HCT116 (cell line): ENCODE measurements around the gene HPS1. TPM values are rescaled to one million over a fixed set of nuclear protein-coding genes. Genes with fewer than 3 reads are reported as not detected.

Experiments used
- ATAC-seq: fragments of 200-7000 bp; cut with Tn5 transposase; 2 replicates; pipeline ENCODE4 v1.9.1; 2020; ENCODE audit warnings: mild to moderate bottlenecking, moderate library complexity
- BruUV-seq: library from RNA; stranded (reverse); fragments of 400-500 nt; replicated peaks from 2 replicates; lab custom pipeline; 2021; lab: Mats Ljungman, UMichigan
- CTCF ChIA-PET: fragments of 300-600 bp; sonication (Branson Sonifier 250); formaldehyde crosslinking; loops from one replicate; lab custom pipeline; 2021; ENCODE audit warnings: antibody characterized with exemption; lab: Charles Lee
- POLR2A ChIA-PET: fragments of 300-600, 350-600 bp; sonication (Branson Sonifier 250); formaldehyde crosslinking; loops from one replicate; lab custom pipeline; 2021; ENCODE audit warnings: antibody characterized with exemption; lab: Charles Lee
- RAD21 ChIA-PET, 2 experiments: fragments of 300-600 bp; sonication (Branson Sonifier 250); formaldehyde crosslinking; loops; one replicate each; lab custom pipeline; 2023; ENCODE audit warnings: low total read pairs in 2 of 2; ENCODE audit not compliant: uncharacterized antibody in 2 of 2, unreplicated experiment in 2 of 2, low non-redundant PET in 1 of 2; lab: Charles Lee
- DNase-seq: peaks from one replicate; pipeline ENCODE4 v3.0.0-alpha.2; 2010; ENCODE audit warnings: low read depth, low spot score
- H2AFZ ChIP-seq: fragments of 200-600 bp; shearing (Covaris generic), sonication (generic); 2 replicates; pipeline ENCODE4 v1.6.1; 2017; ENCODE audit warnings: low read depth, mixed run types, mixed read lengths, antibody characterized with exemption, low read length; ENCODE audit not compliant: poor library complexity, severe bottlenecking
- H3K27ac ChIP-seq: 2 replicates; pipeline ENCODE4 v1.5.1; 2012; ENCODE audit warnings: low read depth, low read length
- H3K27me3 ChIP-seq: fragments of 200-600 bp; sonication (generic); 2 replicates; pipeline ENCODE4 v1.6.1; 2016; ENCODE audit warnings: mixed run types, low read length, mixed read lengths; ENCODE audit not compliant: insufficient read depth
- H3K36me3 ChIP-seq, 2 experiments: fragments of 200-500 bp in 1 of 2; fragments of 200-600 bp in 1 of 2; sonication (Bioruptor generic) in 1 of 2; sonication (generic) in 1 of 2; 2 replicates each; pipeline versions ENCODE4 v1.5.1 to v1.6.1; 2014 to 2016; ENCODE audit warnings: low read length in 2 of 2, inconsistent platforms in 1 of 2, mixed read lengths in 1 of 2, mixed run types in 1 of 2; ENCODE audit not compliant: insufficient read depth in 2 of 2, control insufficient read depth in 1 of 2
- H3K4me1 ChIP-seq, 2 experiments: fragments of 200-600 bp in 1 of 2; sonication (generic) in 1 of 2; 2 replicates each; pipeline versions ENCODE4 v1.5.1 to v1.6.1; 2012 to 2017; ENCODE audit warnings: low read length in 2 of 2, inconsistent platforms in 1 of 2, mild to moderate bottlenecking in 1 of 2, mixed read lengths in 1 of 2, mixed run types in 1 of 2, moderate library complexity in 1 of 2; ENCODE audit not compliant: insufficient read depth in 2 of 2, control insufficient read depth in 1 of 2
- H3K4me2 ChIP-seq: fragments of 200-600 bp; sonication (generic); 2 replicates; pipeline ENCODE4 v1.6.1; 2017; ENCODE audit warnings: mixed run types, low read length, mixed read lengths
- H3K4me3 ChIP-seq, 2 experiments: fragments of 200-600 bp in 1 of 2; sonication (generic) in 1 of 2; replicated peaks in 1 of 2; 2 replicates each; pipeline ENCODE4 v1.5.1; 2011 to 2016; ENCODE audit warnings: low read length in 2 of 2, control low read depth in 1 of 2, low read depth in 1 of 2, mild to moderate bottlenecking in 1 of 2, mixed read lengths in 1 of 2, mixed run types in 1 of 2
- H3K79me2 ChIP-seq: fragments of 200-600 bp; sonication (generic); 2 replicates; pipeline ENCODE4 v1.6.1; 2017; ENCODE audit warnings: mild to moderate bottlenecking, mixed run types, low read length, moderate library complexity, mixed read lengths; ENCODE audit not compliant: insufficient read depth
- H3K9ac ChIP-seq: fragments of 200-600 bp; sonication (generic); 2 replicates; pipeline ENCODE4 v1.6.1; 2016; ENCODE audit warnings: low read length, mixed read lengths
- H3K9me2 ChIP-seq: fragments of 200-600 bp; sonication (generic), shearing (Covaris generic); 2 replicates; pipeline ENCODE4 v1.6.1; 2017; ENCODE audit warnings: mixed run types, mild to moderate bottlenecking, moderate library complexity; ENCODE audit not compliant: insufficient read depth
- H3K9me3 ChIP-seq, 2 experiments: fragments of 200-500 bp in 1 of 2; fragments of 200-600 bp in 1 of 2; sonication (Bioruptor generic) in 1 of 2; sonication (generic) in 1 of 2; 2 replicates each; pipeline ENCODE4 v1.6.1; 2014 to 2017; ENCODE audit warnings: low read length in 2 of 2, mixed read lengths in 2 of 2, inconsistent platforms in 1 of 2, low read depth in 1 of 2, mild to moderate bottlenecking in 1 of 2, mixed run types in 1 of 2, moderate library complexity in 1 of 2; ENCODE audit not compliant: control insufficient read depth in 1 of 2, insufficient read depth in 1 of 2
- H4K20me1 ChIP-seq: fragments of 200-600 bp; sonication (generic), shearing (Covaris generic); 2 replicates; pipeline ENCODE4 v1.6.1; 2017; ENCODE audit warnings: mixed run types, mild to moderate bottlenecking, moderate library complexity; ENCODE audit not compliant: insufficient read depth
- ELF1 ChIP-seq: IDR thresholded peaks from 2 replicates; pipeline ENCODE4 v1.6.1; 2012; ENCODE audit warnings: low read depth, borderline replicate concordance
- EZH2 ChIP-seq: fragments of 200-600 bp; sonication (generic); IDR thresholded peaks from 2 replicates; pipeline ENCODE4 v1.6.1; 2017; ENCODE audit warnings: antibody characterized with exemption, mixed run types
- FOSL1 ChIP-seq: IDR thresholded peaks from 2 replicates; pipeline ENCODE4 v1.6.1; 2012; ENCODE audit warnings: low read depth
- POLR2A ChIP-seq: IDR thresholded peaks from 2 replicates; pipeline ENCODE4 v1.7.0; 2011; ENCODE audit warnings: borderline replicate concordance; ENCODE audit not compliant: insufficient read depth, insufficient read length; ENCODE audit errors: extremely low read depth
- POLR2AphosphoS5 ChIP-seq: IDR thresholded peaks from 2 replicates; pipeline ENCODE4 v1.6.1; 2011; ENCODE audit warnings: mild to moderate bottlenecking, low read depth, low read length, moderate library complexity
- RAD21 ChIP-seq: IDR thresholded peaks from 2 replicates; pipeline ENCODE4 v1.6.1; 2012; ENCODE audit warnings: low read depth, mild to moderate bottlenecking
- SIN3A ChIP-seq: IDR thresholded peaks from 2 replicates; pipeline ENCODE4 v1.6.1; 2012; ENCODE audit warnings: low read depth
- SRF ChIP-seq: IDR thresholded peaks from 2 replicates; pipeline ENCODE4 v1.6.1; 2012; ENCODE audit warnings: low read depth
- TCF7L2 ChIP-seq: IDR thresholded peaks from 2 replicates; pipeline ENCODE4 v1.7.0; 2011; ENCODE audit warnings: borderline replicate concordance, inconsistent platforms; ENCODE audit not compliant: insufficient read depth, insufficient read length; ENCODE audit errors: extremely low read depth
- YY1 ChIP-seq: IDR thresholded peaks from 2 replicates; pipeline ENCODE4 v1.6.1; 2011; ENCODE audit warnings: low read length, low read depth, moderate library complexity, mild to moderate bottlenecking; ENCODE audit not compliant: insufficient replicate concordance; ENCODE audit errors: extremely low read depth
- ZNF274 ChIP-seq: fragments of 200-500 bp; sonication (Bioruptor generic); IDR thresholded peaks from 2 replicates; pipeline ENCODE4 v1.6.1; 2014; ENCODE audit warnings: mild to moderate bottlenecking, low read depth, low read length, inconsistent platforms
- intact Hi-C: fragments of 100-400 bp; cut with micrococcal nuclease; formaldehyde crosslinking; loops from 2 replicates; pipeline ENCODE4 v1.10.0; 2022
- total RNA-seq: library from RNA; stranded (reverse); gene quantifications from one replicate; pipeline ENCODE4 v1.2.1, GENCODE V29; 2021; ENCODE audit not compliant: unreplicated experiment
- TF ChIP-seq, protein P1 (sequence below): IDR thresholded peaks from 2 replicates; pipeline ENCODE4 v1.6.1; 2012
- TF ChIP-seq, protein P2 (sequence below), 3 experiments: fragments of 200-600 bp in 1 of 3; sonication (generic) in 1 of 3; IDR thresholded peaks in 2 of 3; conservative IDR thresholded peaks in 1 of 3; 2 replicates each; pipeline ENCODE4 v1.5.1; 2012 to 2017; ENCODE audit warnings: low read depth in 2 of 3, low read length in 2 of 3, antibody characterized with exemption in 1 of 3, borderline replicate concordance in 1 of 3, control low read depth in 1 of 3, mild to moderate bottlenecking in 1 of 3, mixed read lengths in 1 of 3, mixed run types in 1 of 3, moderate library complexity in 1 of 3; ENCODE audit not compliant: insufficient read depth in 1 of 3
- TF ChIP-seq, protein P3 (sequence below): IDR thresholded peaks from 2 replicates; pipeline ENCODE4 v1.6.1; 2011; ENCODE audit warnings: mild to moderate bottlenecking, low read length, moderate library complexity; ENCODE audit not compliant: insufficient replicate concordance; ENCODE audit errors: extremely low read depth
- TF ChIP-seq, protein P4 (sequence below): IDR thresholded peaks from 2 replicates; pipeline ENCODE4 v1.6.1; 2012; ENCODE audit warnings: low read depth

The HPS1 gene
- total RNA-seq, 1 experiment from 2014 or later: 64.3 TPM

DNA sequence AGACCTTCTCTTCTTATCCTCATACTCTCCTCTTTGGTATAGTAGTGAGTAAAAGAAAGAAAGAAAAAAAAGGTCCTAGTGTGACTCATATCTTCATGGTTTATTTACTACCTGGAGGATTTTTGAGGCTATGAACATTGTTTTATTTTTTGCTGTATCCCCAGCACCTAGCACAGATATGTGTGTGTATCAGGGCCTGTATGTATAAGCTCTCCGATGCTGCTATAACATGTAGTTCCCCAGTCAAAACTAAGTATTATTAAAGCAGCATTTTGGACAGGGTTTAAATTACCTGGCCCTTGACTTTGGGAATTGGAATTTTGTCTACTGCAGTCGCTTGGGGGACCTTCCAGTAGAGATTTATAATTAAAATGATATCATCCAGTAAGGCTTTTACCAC, 78.1 kb downstream of the HPS1 start:
- TF ChIP-seq, protein P1, sequence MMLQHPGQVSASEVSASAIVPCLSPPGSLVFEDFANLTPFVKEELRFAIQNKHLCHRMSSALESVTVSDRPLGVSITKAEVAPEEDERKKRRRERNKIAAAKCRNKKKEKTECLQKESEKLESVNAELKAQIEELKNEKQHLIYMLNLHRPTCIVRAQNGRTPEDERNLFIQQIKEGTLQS: no peak
- TF ChIP-seq ZNF274 (no peak), FOSL1 (no peak), YY1 (no peak), POLR2AphosphoS5 (no peak), SRF (no peak), TCF7L2 (no peak), POLR2A (no peak), RAD21 (no peak), SIN3A (no peak), EZH2 (no peak), ELF1 (no peak)
- TF ChIP-seq, protein P2, sequence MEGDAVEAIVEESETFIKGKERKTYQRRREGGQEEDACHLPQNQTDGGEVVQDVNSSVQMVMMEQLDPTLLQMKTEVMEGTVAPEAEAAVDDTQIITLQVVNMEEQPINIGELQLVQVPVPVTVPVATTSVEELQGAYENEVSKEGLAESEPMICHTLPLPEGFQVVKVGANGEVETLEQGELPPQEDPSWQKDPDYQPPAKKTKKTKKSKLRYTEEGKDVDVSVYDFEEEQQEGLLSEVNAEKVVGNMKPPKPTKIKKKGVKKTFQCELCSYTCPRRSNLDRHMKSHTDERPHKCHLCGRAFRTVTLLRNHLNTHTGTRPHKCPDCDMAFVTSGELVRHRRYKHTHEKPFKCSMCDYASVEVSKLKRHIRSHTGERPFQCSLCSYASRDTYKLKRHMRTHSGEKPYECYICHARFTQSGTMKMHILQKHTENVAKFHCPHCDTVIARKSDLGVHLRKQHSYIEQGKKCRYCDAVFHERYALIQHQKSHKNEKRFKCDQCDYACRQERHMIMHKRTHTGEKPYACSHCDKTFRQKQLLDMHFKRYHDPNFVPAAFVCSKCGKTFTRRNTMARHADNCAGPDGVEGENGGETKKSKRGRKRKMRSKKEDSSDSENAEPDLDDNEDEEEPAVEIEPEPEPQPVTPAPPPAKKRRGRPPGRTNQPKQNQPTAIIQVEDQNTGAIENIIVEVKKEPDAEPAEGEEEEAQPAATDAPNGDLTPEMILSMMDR (IDR thresholded peaks at IDR 0.05 in 2 of 3, conservative IDR thresholded peaks at IDR 0.05 in 1 of 3; ENCODE audit: borderline replicate concordance in 1 of 3, insufficient read depth in 1 of 3, low read depth in 2 of 3, low read length in 2 of 3): no peak
- TF ChIP-seq, protein P3, sequence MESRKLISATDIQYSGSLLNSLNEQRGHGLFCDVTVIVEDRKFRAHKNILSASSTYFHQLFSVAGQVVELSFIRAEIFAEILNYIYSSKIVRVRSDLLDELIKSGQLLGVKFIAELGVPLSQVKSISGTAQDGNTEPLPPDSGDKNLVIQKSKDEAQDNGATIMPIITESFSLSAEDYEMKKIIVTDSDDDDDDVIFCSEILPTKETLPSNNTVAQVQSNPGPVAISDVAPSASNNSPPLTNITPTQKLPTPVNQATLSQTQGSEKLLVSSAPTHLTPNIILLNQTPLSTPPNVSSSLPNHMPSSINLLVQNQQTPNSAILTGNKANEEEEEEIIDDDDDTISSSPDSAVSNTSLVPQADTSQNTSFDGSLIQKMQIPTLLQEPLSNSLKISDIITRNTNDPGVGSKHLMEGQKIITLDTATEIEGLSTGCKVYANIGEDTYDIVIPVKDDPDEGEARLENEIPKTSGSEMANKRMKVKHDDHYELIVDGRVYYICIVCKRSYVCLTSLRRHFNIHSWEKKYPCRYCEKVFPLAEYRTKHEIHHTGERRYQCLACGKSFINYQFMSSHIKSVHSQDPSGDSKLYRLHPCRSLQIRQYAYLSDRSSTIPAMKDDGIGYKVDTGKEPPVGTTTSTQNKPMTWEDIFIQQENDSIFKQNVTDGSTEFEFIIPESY: no peak
- TF ChIP-seq, protein P4, sequence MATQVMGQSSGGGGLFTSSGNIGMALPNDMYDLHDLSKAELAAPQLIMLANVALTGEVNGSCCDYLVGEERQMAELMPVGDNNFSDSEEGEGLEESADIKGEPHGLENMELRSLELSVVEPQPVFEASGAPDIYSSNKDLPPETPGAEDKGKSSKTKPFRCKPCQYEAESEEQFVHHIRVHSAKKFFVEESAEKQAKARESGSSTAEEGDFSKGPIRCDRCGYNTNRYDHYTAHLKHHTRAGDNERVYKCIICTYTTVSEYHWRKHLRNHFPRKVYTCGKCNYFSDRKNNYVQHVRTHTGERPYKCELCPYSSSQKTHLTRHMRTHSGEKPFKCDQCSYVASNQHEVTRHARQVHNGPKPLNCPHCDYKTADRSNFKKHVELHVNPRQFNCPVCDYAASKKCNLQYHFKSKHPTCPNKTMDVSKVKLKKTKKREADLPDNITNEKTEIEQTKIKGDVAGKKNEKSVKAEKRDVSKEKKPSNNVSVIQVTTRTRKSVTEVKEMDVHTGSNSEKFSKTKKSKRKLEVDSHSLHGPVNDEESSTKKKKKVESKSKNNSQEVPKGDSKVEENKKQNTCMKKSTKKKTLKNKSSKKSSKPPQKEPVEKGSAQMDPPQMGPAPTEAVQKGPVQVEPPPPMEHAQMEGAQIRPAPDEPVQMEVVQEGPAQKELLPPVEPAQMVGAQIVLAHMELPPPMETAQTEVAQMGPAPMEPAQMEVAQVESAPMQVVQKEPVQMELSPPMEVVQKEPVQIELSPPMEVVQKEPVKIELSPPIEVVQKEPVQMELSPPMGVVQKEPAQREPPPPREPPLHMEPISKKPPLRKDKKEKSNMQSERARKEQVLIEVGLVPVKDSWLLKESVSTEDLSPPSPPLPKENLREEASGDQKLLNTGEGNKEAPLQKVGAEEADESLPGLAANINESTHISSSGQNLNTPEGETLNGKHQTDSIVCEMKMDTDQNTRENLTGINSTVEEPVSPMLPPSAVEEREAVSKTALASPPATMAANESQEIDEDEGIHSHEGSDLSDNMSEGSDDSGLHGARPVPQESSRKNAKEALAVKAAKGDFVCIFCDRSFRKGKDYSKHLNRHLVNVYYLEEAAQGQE: no peak
- H3K27ac ChIP-seq: no peak overlapping the region
- intact Hi-C loops: no loop called here
- ATAC-seq: no peak
- H3K9me3 ChIP-seq: no peaks in the 10 kb centered on the region
- no peaks in the 10 kb centered on the region for H3K79me2 ChIP-seq
- no peak overlapping the region for H3K4me3 ChIP-seq
- CTCF ChIA-PET: no interaction called here
- no peak overlapping the region for H2AFZ ChIP-seq
- H3K36me3 ChIP-seq: no peaks in the 10 kb centered on the region
- H3K4me2 ChIP-seq: no peak overlapping the region
- H3K9ac ChIP-seq: no peak overlapping the region
- no peaks in the 10 kb centered on the region for H3K4me1 ChIP-seq
- no peaks in the 10 kb centered on the region for H3K9me2 ChIP-seq
- POLR2A ChIA-PET: no interaction called here
- no peak for DNase-seq
- no peaks in the 10 kb centered on the region for H4K20me1 ChIP-seq
- no TSS peak for BruUV-seq
- RAD21 ChIA-PET: no interaction called here
- peaks cover 5% of the 10 kb centered on the region; the same call in 1 of the 2 replicates for H3K27me3 ChIP-seq
